ENCODE measurements around the gene MCFD2.
"Not testable (repeated sequence)": the region's sequence is repeated elsewhere in the genome, so short reads cannot be mapped to it uniquely, and the experiment has no call there.

MCFD2 gene

GRCh38 chr2:46917628-46918027, 2.0 kb upstream of the MCFD2 start:
- no peak overlapping the region for H3K4me3 ChIP-seq (ENCODE audit: low read length)
- no peak for TF ChIP-seq CTCF (conservative IDR thresholded peaks at IDR 0.05; ENCODE audit: low read length)
- no peak for DNase-seq (ENCODE audit: low read depth)

GRCh38 chr2:46915811-46916630, 415 bp upstream of the MCFD2 start:
- peak overlapping the region; percentile 94 for H3K4me3 ChIP-seq (ENCODE audit: low read length)
- no peak for TF ChIP-seq CTCF (conservative IDR thresholded peaks at IDR 0.05; ENCODE audit: low read length)
- DNase-seq (ENCODE audit: low read depth): peak; percentile 89

GRCh38 chr2:46914578-46915230, 902 bp downstream of the MCFD2 start:
- no peak for DNase-seq (ENCODE audit: low read depth)
- TF ChIP-seq CTCF (conservative IDR thresholded peaks at IDR 0.05; ENCODE audit: low read length): no peak
- peak overlapping the region; percentile 94 for H3K4me3 ChIP-seq (ENCODE audit: low read length)

- DNase-seq (ENCODE audit: low read depth): peak; percentile 64
- TF ChIP-seq CTCF (conservative IDR thresholded peaks at IDR 0.05; ENCODE audit: low read length): no peak
- peak overlapping the region; percentile 94 for H3K4me3 ChIP-seq (ENCODE audit: low read length)
These were observed 1.9 kb downstream of the MCFD2 start for GRCh38 chr2:46913471-46914381.

- no peak overlapping the region for H3K4me3 ChIP-seq (ENCODE audit: low read length)
- no peak for TF ChIP-seq CTCF (conservative IDR thresholded peaks at IDR 0.05; ENCODE audit: low read length)
- DNase-seq (ENCODE audit: low read depth): peak; percentile 71
These were observed 5.7 kb downstream of the MCFD2 start for GRCh38 chr2:46909771-46910419.

GRCh38 chr2:46909150-46909549, 6.5 kb downstream of the MCFD2 start:
- no peak overlapping the region for H3K4me3 ChIP-seq (ENCODE audit: low read length)
- DNase-seq (ENCODE audit: low read depth): no peak
- no peak for TF ChIP-seq CTCF (conservative IDR thresholded peaks at IDR 0.05; ENCODE audit: low read length)

- not testable (repeated sequence) for DNase-seq (ENCODE audit: low read depth); H3K4me3 ChIP-seq (ENCODE audit: low read length)
These were observed 10.5 kb downstream of the MCFD2 start for GRCh38 chr2:46904908-46905678.

- H3K4me3 ChIP-seq (ENCODE audit: low read length); DNase-seq (ENCODE audit: low read depth): not testable (repeated sequence)
These were observed 12.6 kb downstream of the MCFD2 start for GRCh38 chr2:46902980-46903379.
